SK-N-MC (cell line): Measurements from ENCODE around the gene AMN.

Source experiments
- EZH2 ChIP-seq: fragments of 200-600 bp; sonication (generic); IDR thresholded peaks from one replicate; pipeline ENCODE4 v1.6.1; 2017; ENCODE audit warnings: antibody characterized with exemption
- POLR2AphosphoS5 ChIP-seq: IDR thresholded peaks from 2 replicates; pipeline ENCODE4 v1.6.1; 2012; ENCODE audit warnings: mild to moderate bottlenecking, low read depth, low read length, borderline replicate concordance

GRCh38 chr14:102955636-102956408 lies 33.4 kb downstream of the AMN start:
- TF ChIP-seq POLR2AphosphoS5, result no peak
- no peak for TF ChIP-seq EZH2
